H9 (cell line): ENCODE results near the gene TCF25. TPM values are rescaled to one million over a fixed set of nuclear protein-coding genes. Genes with fewer than 3 reads are reported as not detected.
"Not testable (repeated sequence)": the region's sequence is repeated elsewhere in the genome, so short reads cannot be mapped to it uniquely, and the experiment has no call there.

Source experiments
- DNase-seq: peaks from one replicate; pipeline ENCODE4 v3.0.0-alpha.2; 2017
- H2AFZ ChIP-seq: one replicate; pipeline ENCODE4 v1.6.1; 2013; ENCODE audit warnings: mild to moderate bottlenecking, low read length, control low read depth, moderate library complexity
- H2AK5ac ChIP-seq: 2 replicates; pipeline ENCODE4 v1.6.1; 2013; ENCODE audit warnings: low read length, control low read depth, mixed read lengths; ENCODE audit not compliant: insufficient read length
- H2BK120ac ChIP-seq: one replicate; pipeline ENCODE4 v1.6.1; 2013; ENCODE audit warnings: low read depth, mild to moderate bottlenecking, low read length, control low read depth, inconsistent platforms; ENCODE audit not compliant: poor library complexity, severe bottlenecking
- H2BK12ac ChIP-seq: 2 replicates; pipeline ENCODE4 v1.6.1; 2013; ENCODE audit warnings: low read length, control low read depth, mixed read lengths, low read depth; ENCODE audit not compliant: insufficient read length
- H2BK15ac ChIP-seq: 2 replicates; pipeline ENCODE4 v1.6.1; 2013; ENCODE audit warnings: low read depth, low read length, control low read depth
- H2BK20ac ChIP-seq: one replicate; pipeline ENCODE4 v1.6.1; 2013; ENCODE audit warnings: low read depth, mild to moderate bottlenecking, low read length, control low read depth, inconsistent platforms; ENCODE audit not compliant: poor library complexity, severe bottlenecking
- H2BK5ac ChIP-seq: 2 replicates; pipeline ENCODE4 v1.6.1; 2013; ENCODE audit warnings: low read length, control low read depth, mixed read lengths; ENCODE audit not compliant: insufficient read length
- H3K14ac ChIP-seq: 2 replicates; pipeline ENCODE4 v1.6.1; 2013; ENCODE audit warnings: low read length, control low read depth; ENCODE audit not compliant: insufficient read depth
- H3K18ac ChIP-seq: 2 replicates; pipeline ENCODE4 v1.6.1; 2013; ENCODE audit warnings: low read depth, mild to moderate bottlenecking, mixed read lengths, low read length, control low read depth; ENCODE audit not compliant: insufficient read length
- H3K23ac ChIP-seq: 2 replicates; pipeline ENCODE4 v1.6.1; 2013; ENCODE audit warnings: low read length, control low read depth, mixed read lengths, low read depth; ENCODE audit not compliant: insufficient read length
- H3K23me2 ChIP-seq: 2 replicates; pipeline ENCODE4 v1.6.1; 2013; ENCODE audit warnings: low read depth, mild to moderate bottlenecking, mixed read lengths, low read length, control low read depth; ENCODE audit not compliant: insufficient read length, poor library complexity, severe bottlenecking
- H3K27ac ChIP-seq: 2 replicates; pipeline ENCODE4 v1.5.1; 2013; ENCODE audit warnings: low read length, control low read depth, mixed read lengths, low read depth; ENCODE audit not compliant: insufficient read length
- H3K27me3 ChIP-seq: 2 replicates; pipeline ENCODE4 v1.6.1; 2013; ENCODE audit warnings: low read length, control low read depth, inconsistent platforms; ENCODE audit not compliant: insufficient read depth
- H3K4ac ChIP-seq: 2 replicates; pipeline ENCODE4 v1.6.1; 2013; ENCODE audit warnings: low read depth, mild to moderate bottlenecking, control low read depth, inconsistent platforms, low read length, moderate library complexity
- H3K4me1 ChIP-seq: 2 replicates; pipeline ENCODE4 v1.6.1; 2013; ENCODE audit warnings: low read length, control low read depth, inconsistent platforms; ENCODE audit not compliant: insufficient read depth
- H3K4me2 ChIP-seq: 2 replicates; pipeline ENCODE4 v1.6.1; 2013; ENCODE audit warnings: low read length, control low read depth, mixed read lengths; ENCODE audit not compliant: insufficient read length, insufficient read depth
- H3K56ac ChIP-seq: 2 replicates; pipeline ENCODE4 v1.6.1; 2013; ENCODE audit warnings: low read depth, mild to moderate bottlenecking, mixed read lengths, low read length, control low read depth; ENCODE audit not compliant: insufficient read length
- H3K79me1 ChIP-seq: 2 replicates; pipeline ENCODE4 v1.6.1; 2013; ENCODE audit warnings: low read depth, mild to moderate bottlenecking, moderate library complexity, low read length, control low read depth, inconsistent platforms; ENCODE audit not compliant: insufficient read depth, poor library complexity, severe bottlenecking
- H3K79me2 ChIP-seq: 2 replicates; pipeline ENCODE4 v1.6.1; 2013; ENCODE audit warnings: low read length, control low read depth, inconsistent platforms; ENCODE audit not compliant: insufficient read depth
- H3K9ac ChIP-seq: 2 replicates; pipeline ENCODE4 v1.6.1; 2013; ENCODE audit warnings: low read length, control low read depth, mixed read lengths; ENCODE audit not compliant: insufficient read length; ENCODE audit errors: extremely low read depth
- H3K9me3 ChIP-seq: one replicate; pipeline ENCODE4 v1.6.1; 2013; ENCODE audit warnings: low read depth, low read length, inconsistent platforms; ENCODE audit not compliant: control insufficient read depth
- H3T11ph ChIP-seq: one replicate; pipeline ENCODE4 v1.6.1; 2013; ENCODE audit warnings: mild to moderate bottlenecking, low read length, control low read depth, inconsistent platforms
- H4K20me1 ChIP-seq: one replicate; pipeline ENCODE4 v1.6.1; 2013; ENCODE audit not compliant: control insufficient read depth, insufficient read length, insufficient read depth
- H4K5ac ChIP-seq: 2 replicates; pipeline ENCODE4 v1.6.1; 2013; ENCODE audit warnings: low read depth, mild to moderate bottlenecking, mixed read lengths, low read length, control low read depth; ENCODE audit not compliant: insufficient read length
- H4K8ac ChIP-seq: replicated peaks from 2 replicates; pipeline ENCODE4 v1.6.1; 2013; ENCODE audit warnings: low read length, control low read depth, mixed read lengths, low read depth; ENCODE audit not compliant: insufficient read length
- H4K91ac ChIP-seq: 2 replicates; pipeline ENCODE4 v1.6.1; 2013; ENCODE audit warnings: low read depth, mild to moderate bottlenecking, moderate library complexity, mixed read lengths, low read length, control low read depth; ENCODE audit not compliant: insufficient read length
- H3K27ac Mint-ChIP-seq, 3 experiments: 2 replicates in 2 of 3; 3 replicates in 1 of 3; pipeline ENCODE4 v1.8.0; 2020 to 2021; ENCODE audit warnings: mixed read lengths in 3 of 3, mild to moderate bottlenecking in 1 of 3, moderate library complexity in 1 of 3
- H3K27me3 Mint-ChIP-seq: 2 replicates; pipeline ENCODE4 v1.8.0; 2021; ENCODE audit warnings: low read depth, mild to moderate bottlenecking, moderate library complexity, mixed read lengths
- H3K36me3 Mint-ChIP-seq, 3 experiments: 2 replicates in 2 of 3; 3 replicates in 1 of 3; pipeline ENCODE4 v1.8.0; 2020 to 2021; ENCODE audit warnings: low read depth in 3 of 3, mixed read lengths in 3 of 3; ENCODE audit not compliant: insufficient read depth in 1 of 3
- H3K4me1 Mint-ChIP-seq, 2 experiments: 2 replicates each; pipeline ENCODE4 v1.8.0; 2020; ENCODE audit warnings: mixed read lengths in 2 of 2
- H3K4me3 Mint-ChIP-seq, 2 experiments: 2 replicates in 1 of 2; 3 replicates in 1 of 2; pipeline ENCODE4 v1.8.0; 2020 to 2021; ENCODE audit warnings: mild to moderate bottlenecking in 2 of 2, mixed read lengths in 2 of 2, moderate library complexity in 1 of 2
- H3K9me3 Mint-ChIP-seq, 2 experiments: 2 replicates in 1 of 2; 3 replicates in 1 of 2; pipeline ENCODE4 v1.8.0; 2020; ENCODE audit warnings: mild to moderate bottlenecking in 2 of 2, mixed read lengths in 2 of 2, moderate library complexity in 1 of 2
- CTCF ChIP-seq: fragments of 200-600 bp; sonication (generic); conservative IDR thresholded peaks from 3 replicates; pipeline ENCODE4 v1.8.0; 2021; ENCODE audit warnings: antibody characterized with exemption, mild to moderate bottlenecking
- WGBS: extraction: QIAGEN DNeasy Blood & Tissue Kit; methylation state at CpG from one replicate; pipeline ENCODE4 v1.1.7; 2013; ENCODE audit warnings: missing lambda C conversion rate, low lambda C conversion rate, mixed read lengths; ENCODE audit not compliant: insufficient read length; ENCODE audit errors: extremely low coverage; 5-methylcytosine and 5-hydroxymethylcytosine counted together
- long read RNA-seq: library from polyadenylated mRNA; unstranded; transcript quantifications from one replicate; pipeline ENCODE4 v2.0.0, GENCODE V29; 2020
- total RNA-seq: library from RNA; stranded (reverse); gene quantifications from 2 replicates; pipeline ENCODE4 v1.2.1, GENCODE V29; 2021

Gene TCF25
- total RNA-seq: 109 and 124 TPM in 2 replicates
- long read RNA-seq, transcript TCF25-201 (18 exons, 2,233 nt): major isoform, 216 of 376 reads
- long read RNA-seq, transcript TCF25-202 (19 exons, 2,377 nt): minor isoform, 7 of 376 reads
- long read RNA-seq, partial matches to known transcripts: 34 of 376 reads
- long read RNA-seq, other reads (novel, unspliced or antisense): 118 of 376 reads

- no peak within 1 kb of the TSS for H4K5ac ChIP-seq
- no peak within 1 kb of the TSS for H3T11ph ChIP-seq
- H2BK20ac ChIP-seq: no peak within 1 kb of the TSS
- H2BK5ac ChIP-seq: peak within 1 kb of the TSS; percentile 69
- TF ChIP-seq CTCF: no peak
- H3K27me3 ChIP-seq: no peaks in the 10 kb centered on the region
- Mint-ChIP-seq H3K36me3 (peaks cover 20 to 31% (median 25%) of the 10 kb centered on the region in 3 experiments), H3K27ac (peak within 1 kb of the TSS; percentile 94 to 98 (median 98); a peak in 6 of 7 replicates), H3K9me3 (peaks cover 7 to 14% of the 10 kb centered on the region in 2 experiments), H3K27me3 (no peaks in the 10 kb centered on the region), H3K4me1 (peaks cover 3 to 9% of the 10 kb centered on the region in 2 experiments; a peak in 2 of 4 replicates), H3K4me3 (peak within 1 kb of the TSS; percentile 84 to 91)
- peak; percentile 88 for DNase-seq
- peak within 1 kb of the TSS; percentile 78 for H3K9ac ChIP-seq
- H3K4ac ChIP-seq: no peak within 1 kb of the TSS; the same call in 1 of the 2 replicates
- H3K9me3 ChIP-seq: no peaks in the 10 kb centered on the region
- H3K79me2 ChIP-seq: peaks cover 2% of the 10 kb centered on the region; the same call in 1 of the 2 replicates
- no peaks in the 10 kb centered on the region for H3K4me1 ChIP-seq
- no peak within 1 kb of the TSS for H2AFZ ChIP-seq
- H2BK120ac ChIP-seq: no peak within 1 kb of the TSS
- WGBS: no CpG with 5 or more reads among the region's 104 CpGs
- no peak within 1 kb of the TSS for H2AK5ac ChIP-seq
- no peak within 1 kb of the TSS for H3K23ac ChIP-seq
- H3K27ac ChIP-seq: peak within 1 kb of the TSS; percentile 85
- no peak within 1 kb of the TSS for H4K8ac ChIP-seq
- no peak within 1 kb of the TSS for H2BK12ac ChIP-seq
- H3K18ac ChIP-seq: peak within 1 kb of the TSS; percentile 90
- no peaks in the 10 kb centered on the region for H4K20me1 ChIP-seq
- peak within 1 kb of the TSS; percentile 96 for H3K14ac ChIP-seq
- H3K56ac ChIP-seq: no peak within 1 kb of the TSS
- no peak within 1 kb of the TSS for H4K91ac ChIP-seq
- peak within 1 kb of the TSS; percentile 74 for H3K4me2 ChIP-seq
- H2BK15ac ChIP-seq: no peak within 1 kb of the TSS
- H3K23me2 ChIP-seq: peaks cover 5% of the 10 kb centered on the region
- H3K79me1 ChIP-seq: no peaks in the 10 kb centered on the region
Measured at GRCh38 chr16:89873109-89873971, at the start of gene TCF25. TCF25 (plus strand) TSS chr16:89873592; CDS start chr16:89873668, 76 bp downstream.

- not testable (repeated sequence) for H3T11ph ChIP-seq, H3K79me2 ChIP-seq, H2BK20ac ChIP-seq, H3K18ac ChIP-seq, H3K9me3 ChIP-seq, H3K9ac ChIP-seq, H2BK15ac ChIP-seq, H2AK5ac ChIP-seq, H4K5ac ChIP-seq, H4K91ac ChIP-seq, H2BK12ac ChIP-seq, H3K4me2 ChIP-seq, H2BK120ac ChIP-seq, H3K4ac ChIP-seq, H3K23ac ChIP-seq, H3K56ac ChIP-seq, H3K27me3 ChIP-seq, H4K8ac ChIP-seq, H3K4me1 ChIP-seq, H3K79me1 ChIP-seq, H3K23me2 ChIP-seq, H3K9me3 Mint-ChIP-seq, H3K27ac Mint-ChIP-seq, H2AFZ ChIP-seq, H4K20me1 ChIP-seq, H3K27ac ChIP-seq, H2BK5ac ChIP-seq, H3K4me3 Mint-ChIP-seq, H3K14ac ChIP-seq, DNase-seq
- Mint-ChIP-seq H3K4me1 (peaks cover 23 to 26% of the 10 kb centered on the region in 2 experiments), H3K27me3 (peaks cover 14% of the 10 kb centered on the region), H3K36me3 (peaks cover 0 to 14% (median 5%) of the 10 kb centered on the region in 3 experiments; a peak in 3 of 7 replicates)
- no CpG with 5 or more reads among the region's 5 CpGs for WGBS
Measured at GRCh38 chr16:89823824-89824148, 49.6 kb upstream of the TCF25 start.
